HepG2 (cell line): ENCODE results near the gene TRPM1. TPM values are rescaled to one million over a fixed set of nuclear protein-coding genes. Genes with fewer than 3 reads are reported as not detected.

Experiments used
- ATAC-seq: fragments of 200-7000 bp; cut with Tn5 transposase; 3 replicates; pipeline ENCODE4 v1.9.1; 2020; ENCODE audit warnings: mild to moderate bottlenecking, moderate library complexity
- BruUV-seq: library from RNA; stranded (reverse); fragments of 400-500 nt; replicated peaks from 2 replicates; lab custom pipeline; 2021; lab: Mats Ljungman, UMichigan
- CTCF ChIA-PET: fragments of 300-600 bp; formaldehyde crosslinking; extraction: SDS; loops from one replicate; lab custom pipeline; 2021; ENCODE audit warnings: low total read pairs, inconsistent platforms, low intra/inter-chr PET ratio; lab: Yijun Ruan, JAX
- POLR2A ChIA-PET: fragments of 350-600 bp; sonication (Branson Sonifier 250); formaldehyde crosslinking; loops from one replicate; lab custom pipeline; 2020; ENCODE audit warnings: antibody characterized with exemption, inconsistent platforms; lab: Yijun Ruan, JAX
- DNase-seq: peaks from one replicate; pipeline ENCODE4 v3.0.0-alpha.2; 2015; ENCODE audit warnings: low spot score
- FAIRE-seq: peaks from 3 replicates; lab custom pipeline; 2011; peaks lifted over from hg19 to GRCh38; lab: Jason Lieb, UNC
- H2AFZ ChIP-seq: one replicate; pipeline ENCODE4 v1.6.1; 2011; ENCODE audit warnings: low read length, inconsistent platforms
- H3K27ac ChIP-seq: fragments of 300-600 bp; 3 replicates; pipeline ENCODE4 v1.8.0; 2011; ENCODE audit warnings: mixed run types, mild to moderate bottlenecking, mixed read lengths, low read length, inconsistent platforms; ENCODE audit not compliant: insufficient read depth; ENCODE audit errors: extremely low read length
- H3K27me3 ChIP-seq, 2 experiments: fragments of 200-600 bp in 1 of 2; 2 replicates in 1 of 2; 3 replicates in 1 of 2; pipeline versions ENCODE4 v1.6.0 to v1.8.0; 2011; ENCODE audit warnings: low read length in 2 of 2, mild to moderate bottlenecking in 2 of 2, moderate library complexity in 2 of 2, inconsistent platforms in 1 of 2; ENCODE audit not compliant: insufficient read depth in 2 of 2, control insufficient read depth in 1 of 2
- H3K36me3 ChIP-seq, 2 experiments: fragments of 200-600 bp in 1 of 2; replicated peaks in 1 of 2; 2 replicates in 1 of 2; 3 replicates in 1 of 2; pipeline versions ENCODE4 v1.5.1 to v1.8.0; 2011; ENCODE audit warnings: low read length in 2 of 2, inconsistent platforms in 1 of 2; ENCODE audit not compliant: insufficient read depth in 2 of 2, control insufficient read depth in 1 of 2
- H3K4me1 ChIP-seq: 2 replicates; pipeline ENCODE4 v1.5.1; 2012; ENCODE audit warnings: low read length, inconsistent platforms; ENCODE audit not compliant: insufficient read depth
- H3K4me2 ChIP-seq: 2 replicates; pipeline ENCODE4 v1.6.0; 2011; ENCODE audit warnings: low read depth, low read length, inconsistent platforms
- H3K4me3 ChIP-seq, 3 experiments: fragments of 200-600 bp in 1 of 3; sonication (generic), shearing (Covaris generic) in 1 of 3; replicated peaks in 1 of 3; 2 replicates each; pipeline ENCODE4 v1.5.1; 2011 to 2016; ENCODE audit warnings: low read length in 3 of 3, inconsistent platforms in 2 of 3, low read depth in 2 of 3, mild to moderate bottlenecking in 2 of 3, control low read depth in 1 of 3, mixed read lengths in 1 of 3; ENCODE audit not compliant: insufficient read depth in 1 of 3
- H3K79me2 ChIP-seq: one replicate; pipeline ENCODE4 v1.6.1; 2011; ENCODE audit warnings: low read length, inconsistent platforms; ENCODE audit not compliant: insufficient read depth
- H3K9ac ChIP-seq: 2 replicates; pipeline ENCODE4 v1.6.0; 2011; ENCODE audit warnings: mild to moderate bottlenecking, low read depth, low read length, inconsistent platforms; ENCODE audit not compliant: insufficient read depth
- H3K9me3 ChIP-seq: 2 replicates; pipeline ENCODE4 v1.5.1; 2012; ENCODE audit warnings: mild to moderate bottlenecking, low read length
- H4K20me1 ChIP-seq: 2 replicates; pipeline ENCODE4 v1.6.0; 2011; ENCODE audit warnings: inconsistent platforms, mild to moderate bottlenecking, low read length, moderate library complexity; ENCODE audit not compliant: insufficient read depth
- ARNTL ChIP-seq: sonication (generic); formaldehyde crosslinking; IDR thresholded peaks from 2 replicates; pipeline ENCODE4 v1.4.0; 2020; ENCODE audit warnings: mild to moderate bottlenecking, missing genetic modification reagents
- WGBS: methylation state at CpG from one replicate; pipeline ENCODE4 v1.1.6; 2017; ENCODE audit warnings: low lambda C conversion rate; 5-methylcytosine and 5-hydroxymethylcytosine counted together
- in situ Hi-C: cut with HindIII; loops from 2 replicates; pipeline ENCODE4 v1.10.0; 2017; ENCODE audit warnings: low pct_unique_long_range_greater_than_20kb; ENCODE audit not compliant: extremely low pct_ligation_motif_present
- intact Hi-C: fragments of 100-400 bp; cut with micrococcal nuclease; formaldehyde crosslinking; loops from one replicate; pipeline ENCODE4 v1.10.0; 2022; ENCODE audit not compliant: unreplicated experiment
- polyA plus RNA-seq, 8 experiments: library from polyadenylated mRNA; depleted of rRNA in 3 of 8; stranded (reverse) in 7 of 8; unstranded in 1 of 8; fragments of >200 nt; fragmentation: Illumina TruSeq in 4 of 8; extraction: Trizol in 4 of 8; gene quantifications; 2 replicates each; pipeline versions ENCODE4 v1.2.1 to v1.2.3, GENCODE V29; 2011 to 2016; ENCODE audit warnings: low read depth in 4 of 8, missing spikeins in 1 of 8, mixed read lengths in 1 of 8; ENCODE audit not compliant: insufficient read depth in 1 of 8
- total RNA-seq, 5 experiments: library from RNA; depleted of rRNA; stranded (reverse); fragments of >200 nt; fragmentation: Illumina TruSeq; extraction: Trizol; gene quantifications; 2 replicates each; pipeline ENCODE4 v1.2.3, GENCODE V29; 2016; ENCODE audit warnings: low read depth in 1 of 5
- TF ChIP-seq, protein P1 (sequence below): IDR thresholded peaks from 2 replicates; pipeline ENCODE4 v1.6.1; 2012; ENCODE audit warnings: inconsistent platforms
- TF ChIP-seq, protein P2 (sequence below): sonication (generic); formaldehyde crosslinking; IDR thresholded peaks from 2 replicates; pipeline ENCODE4 v1.5.1; 2020; ENCODE audit warnings: mild to moderate bottlenecking, missing genetic modification reagents, borderline replicate concordance

Gene TRPM1
- total and polyA plus RNA-seq, 2 of the 13 experiments (the other 11 are each of a cell fraction or from before 2014, with no cell fraction given): not detected

- ChIA-PET POLR2A (no interaction called here), CTCF (no interaction called here)
- Histone ChIP-seq H2AFZ (no peak overlapping the region), H3K9me3 (no peaks in the 10 kb centered on the region), H3K36me3 (no peaks in the 10 kb centered on the region), H3K4me3 (no peak overlapping the region), H3K27me3 (peaks cover 0 to 1% of the 10 kb centered on the region in 2 experiments; a peak in 1 of 5 replicates), H3K4me1 (peaks cover 34% of the 10 kb centered on the region), H4K20me1 (no peaks in the 10 kb centered on the region), H3K4me2 (no peak overlapping the region), H3K27ac (no peak overlapping the region), H3K9ac (no peak overlapping the region), H3K79me2 (no peaks in the 10 kb centered on the region)
- TF ChIP-seq, protein P1, sequence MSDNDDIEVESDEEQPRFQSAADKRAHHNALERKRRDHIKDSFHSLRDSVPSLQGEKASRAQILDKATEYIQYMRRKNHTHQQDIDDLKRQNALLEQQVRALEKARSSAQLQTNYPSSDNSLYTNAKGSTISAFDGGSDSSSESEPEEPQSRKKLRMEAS: no peak
- ATAC-seq (no peak), DNase-seq (no peak), FAIRE-seq (no peak)
- 45% methylated on average over 12 of the region's 12 CpGs for WGBS
- intact Hi-C loops: loop anchor here (10.0 kb wide), 1 partner anchor 64 kb away; no protein-coding TSS in a partner anchor
- in situ Hi-C loops: loop anchor here (25.0 kb wide), 1 partner anchor 143 kb away; the partner anchor contains the start of gene MTMR10
- BruUV-seq: no TSS peak
These were observed 29.2 kb upstream of the TRPM1 start for GRCh38 chr15:31130576-31131237.

GRCh38 chr15:31129769-31130303, 28.3 kb upstream of the TRPM1 start:
- Histone ChIP-seq H3K36me3 (no peaks in the 10 kb centered on the region), H3K4me1 (peaks cover 31% of the 10 kb centered on the region), H3K4me3 (no peak overlapping the region), H3K9me3 (no peaks in the 10 kb centered on the region), H3K9ac (no peak overlapping the region), H3K4me2 (peak overlapping the region; percentile 79; the same call in 1 of the 2 replicates), H4K20me1 (no peaks in the 10 kb centered on the region), H3K79me2 (no peaks in the 10 kb centered on the region), H3K27ac (no peak overlapping the region), H3K27me3 (peaks cover 0 to 1% of the 10 kb centered on the region in 2 experiments; a peak in 1 of 5 replicates), H2AFZ (no peak overlapping the region)
- ChIA-PET CTCF (no interaction called here), POLR2A (interaction anchor here (1.0 to 1.6 kb wide), 3 partner anchors 138 to 188 kb away, joined by 3 to 11 read pairs (median 3); partner anchors contain the start of gene MTMR10)
- intact Hi-C loops: loop anchor here (2.0 to 10.0 kb wide), 4 partner anchors 65 to 235 kb away; partner anchors contain the start of gene MTMR10
- ATAC-seq: no peak
- BruUV-seq: no TSS peak
- DNase-seq: no peak
- in situ Hi-C loops: loop anchor here (10.0 to 25.0 kb wide), 2 partner anchors 143 to 335 kb away; partner anchors contain the start of gene MTMR10
- FAIRE-seq: no peak
- WGBS: 100% methylated on average over 1 of the region's 3 CpGs
- TF ChIP-seq, protein P2, sequence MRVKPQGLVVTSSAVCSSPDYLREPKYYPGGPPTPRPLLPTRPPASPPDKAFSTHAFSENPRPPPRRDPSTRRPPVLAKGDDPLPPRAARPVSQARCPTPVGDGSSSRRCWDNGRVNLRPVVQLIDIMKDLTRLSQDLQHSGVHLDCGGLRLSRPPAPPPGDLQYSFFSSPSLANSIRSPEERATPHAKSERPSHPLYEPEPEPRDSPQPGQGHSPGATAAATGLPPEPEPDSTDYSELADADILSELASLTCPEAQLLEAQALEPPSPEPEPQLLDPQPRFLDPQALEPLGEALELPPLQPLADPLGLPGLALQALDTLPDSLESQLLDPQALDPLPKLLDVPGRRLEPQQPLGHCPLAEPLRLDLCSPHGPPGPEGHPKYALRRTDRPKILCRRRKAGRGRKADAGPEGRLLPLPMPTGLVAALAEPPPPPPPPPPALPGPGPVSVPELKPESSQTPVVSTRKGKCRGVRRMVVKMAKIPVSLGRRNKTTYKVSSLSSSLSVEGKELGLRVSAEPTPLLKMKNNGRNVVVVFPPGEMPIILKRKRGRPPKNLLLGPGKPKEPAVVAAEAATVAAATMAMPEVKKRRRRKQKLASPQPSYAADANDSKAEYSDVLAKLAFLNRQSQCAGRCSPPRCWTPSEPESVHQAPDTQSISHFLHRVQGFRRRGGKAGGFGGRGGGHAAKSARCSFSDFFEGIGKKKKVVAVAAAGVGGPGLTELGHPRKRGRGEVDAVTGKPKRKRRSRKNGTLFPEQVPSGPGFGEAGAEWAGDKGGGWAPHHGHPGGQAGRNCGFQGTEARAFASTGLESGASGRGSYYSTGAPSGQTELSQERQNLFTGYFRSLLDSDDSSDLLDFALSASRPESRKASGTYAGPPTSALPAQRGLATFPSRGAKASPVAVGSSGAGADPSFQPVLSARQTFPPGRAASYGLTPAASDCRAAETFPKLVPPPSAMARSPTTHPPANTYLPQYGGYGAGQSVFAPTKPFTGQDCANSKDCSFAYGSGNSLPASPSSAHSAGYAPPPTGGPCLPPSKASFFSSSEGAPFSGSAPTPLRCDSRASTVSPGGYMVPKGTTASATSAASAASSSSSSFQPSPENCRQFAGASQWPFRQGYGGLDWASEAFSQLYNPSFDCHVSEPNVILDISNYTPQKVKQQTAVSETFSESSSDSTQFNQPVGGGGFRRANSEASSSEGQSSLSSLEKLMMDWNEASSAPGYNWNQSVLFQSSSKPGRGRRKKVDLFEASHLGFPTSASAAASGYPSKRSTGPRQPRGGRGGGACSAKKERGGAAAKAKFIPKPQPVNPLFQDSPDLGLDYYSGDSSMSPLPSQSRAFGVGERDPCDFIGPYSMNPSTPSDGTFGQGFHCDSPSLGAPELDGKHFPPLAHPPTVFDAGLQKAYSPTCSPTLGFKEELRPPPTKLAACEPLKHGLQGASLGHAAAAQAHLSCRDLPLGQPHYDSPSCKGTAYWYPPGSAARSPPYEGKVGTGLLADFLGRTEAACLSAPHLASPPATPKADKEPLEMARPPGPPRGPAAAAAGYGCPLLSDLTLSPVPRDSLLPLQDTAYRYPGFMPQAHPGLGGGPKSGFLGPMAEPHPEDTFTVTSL (CRISPR knock-in tag): 0 out of 2 replicates have a peak, but pooled peaks have one; percentile 17
- no peak for TF ChIP-seq ARNTL (CRISPR knock-in tag)
